HCEC 1CT (cell line): ENCODE measurements around the gene GBP7.

ENCODE experiments used
- DNase-seq: peaks from one replicate; pipeline ENCODE4 v3.0.0-alpha.2; 2017

The GBP7 gene

DNA sequence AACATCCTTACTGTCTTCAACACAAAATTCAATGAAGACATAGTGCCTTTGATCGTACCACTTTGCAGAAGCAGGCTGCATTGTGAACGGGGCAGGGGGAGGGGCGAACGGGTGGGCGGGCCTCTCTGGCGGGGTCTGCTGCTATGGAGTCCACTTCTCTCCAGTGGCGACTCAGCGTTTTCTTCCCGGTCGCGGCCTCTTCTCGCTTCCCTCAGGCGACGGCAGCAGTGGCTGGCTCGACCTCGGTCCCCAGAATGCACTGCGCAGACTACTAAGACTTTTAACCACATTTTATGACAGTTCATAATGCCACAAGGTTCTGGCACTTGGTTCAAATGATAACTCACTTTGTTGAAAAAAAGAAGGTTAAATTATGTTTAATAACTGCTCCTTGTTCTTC lies 71.1 kb downstream of the GBP7 start:
- no peak for DNase-seq

DNA sequence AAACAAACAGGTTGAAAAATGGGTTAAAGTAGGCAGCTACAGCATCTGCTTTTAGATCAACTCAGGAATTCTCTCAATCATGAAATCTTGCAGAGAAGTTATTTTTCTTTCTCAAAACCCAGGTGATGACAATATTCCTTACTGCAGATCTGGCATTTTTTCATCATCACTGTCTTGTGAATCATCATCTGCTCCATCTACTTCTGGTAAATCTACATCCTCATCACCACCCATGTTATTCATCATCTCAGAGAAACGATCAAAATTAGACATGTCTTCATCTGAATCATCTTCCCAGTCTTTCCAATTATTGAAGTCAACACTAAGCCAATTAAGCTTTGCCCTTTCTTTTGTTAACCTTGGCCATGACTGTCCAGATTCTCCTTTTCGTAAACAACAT lies 71.7 kb downstream of the GBP7 start:
- DNase-seq, result no peak

DNA sequence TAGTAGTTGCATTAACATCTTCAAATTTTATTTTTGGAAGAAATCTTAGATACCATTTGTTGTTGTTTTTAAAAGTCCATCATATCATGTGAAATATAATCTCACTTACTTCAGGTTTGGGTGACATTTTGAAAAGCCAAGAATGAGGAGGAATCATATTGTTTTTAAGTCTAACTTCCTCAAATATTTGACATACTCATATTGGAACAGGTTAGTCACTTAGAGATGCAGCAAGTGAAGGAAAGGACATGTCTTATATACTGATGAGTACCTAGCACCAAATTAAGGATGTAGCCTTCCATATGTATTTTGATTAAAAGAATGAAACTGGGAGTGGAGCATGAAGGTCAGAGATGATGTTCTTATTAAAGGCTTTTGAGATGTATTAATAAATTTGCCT lies 73.8 kb downstream of the GBP7 start:
- no peak for DNase-seq

DNA sequence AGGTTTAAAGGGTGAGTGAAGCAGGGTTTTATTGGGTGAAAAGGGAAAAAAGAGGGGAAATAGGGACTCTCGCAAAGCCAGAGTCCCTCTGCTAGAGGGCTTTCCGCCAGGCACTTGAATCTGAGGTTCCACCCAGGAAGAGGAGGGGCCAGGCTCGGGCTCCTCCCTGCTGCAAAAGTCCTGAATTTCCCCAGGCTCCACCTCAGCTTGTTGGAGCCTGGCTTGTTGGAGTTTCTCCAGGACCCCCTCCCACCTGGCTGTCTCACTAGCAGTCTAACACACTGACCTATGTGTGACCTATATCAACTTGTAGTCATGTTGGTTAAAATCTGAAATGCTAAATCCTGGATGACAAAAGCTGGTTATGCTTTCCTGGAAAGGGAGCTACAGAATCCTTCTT lies 75.4 kb downstream of the GBP7 start:
- no peak for DNase-seq

DNA sequence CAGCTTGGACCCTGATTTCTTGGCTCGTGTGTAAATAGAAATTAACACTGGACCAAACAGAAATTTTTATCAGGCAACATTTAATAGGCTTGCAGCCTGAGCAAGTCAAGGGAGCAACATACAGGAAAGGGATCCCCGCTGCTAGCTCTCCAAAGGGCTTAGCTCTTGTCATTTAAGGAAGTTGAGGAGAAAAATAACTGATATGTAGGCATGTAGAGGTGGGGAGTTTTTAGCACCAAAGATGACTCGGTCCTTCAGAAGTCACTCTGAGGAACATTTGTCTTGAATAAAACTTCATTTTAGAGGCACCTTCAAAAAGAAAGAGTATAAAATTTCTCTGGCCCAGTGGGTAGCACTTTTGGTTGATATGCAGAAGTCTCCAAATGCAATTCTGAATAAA lies 76.9 kb downstream of the GBP7 start:
- no peak for DNase-seq

DNA sequence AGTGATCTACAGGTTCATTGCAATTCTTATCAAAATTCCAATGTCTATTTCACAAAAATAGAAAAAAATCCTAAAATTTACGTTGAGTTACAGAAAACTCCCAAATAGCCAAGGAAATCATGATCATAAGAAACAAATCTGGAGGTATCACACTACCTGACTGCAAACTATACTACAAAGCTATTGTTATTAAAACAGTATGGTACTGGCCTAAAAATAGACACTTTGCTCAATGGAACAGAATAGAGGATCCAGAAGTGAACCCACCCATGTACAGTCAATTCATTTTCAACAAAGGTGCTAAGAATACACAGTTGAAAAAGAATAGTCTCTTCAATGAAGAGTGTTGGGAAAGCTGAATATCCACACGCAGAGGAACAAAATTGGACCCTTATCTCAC lies 80.1 kb downstream of the GBP7 start:
- DNase-seq, result no peak

DNA sequence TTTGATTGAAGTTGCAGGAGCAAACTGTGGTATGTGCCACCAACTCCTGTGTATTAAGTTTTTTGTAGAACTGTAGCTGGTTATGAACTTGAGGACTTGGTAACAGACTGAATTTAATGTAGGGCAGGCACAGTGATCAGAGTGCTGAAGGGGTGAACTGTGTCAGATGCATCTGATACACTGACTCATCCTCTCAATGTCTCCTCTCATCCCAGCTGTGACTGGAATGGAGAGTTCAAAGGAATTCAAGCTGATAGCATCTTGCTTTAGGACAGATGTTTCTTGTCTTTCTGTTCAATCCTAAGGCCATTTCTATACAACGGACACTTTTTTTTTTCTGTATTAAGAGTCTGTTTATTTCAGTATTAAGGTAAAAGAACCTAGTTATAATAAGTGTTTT lies 85.8 kb downstream of the GBP7 start:
- DNase-seq, result peak; percentile 8

DNA sequence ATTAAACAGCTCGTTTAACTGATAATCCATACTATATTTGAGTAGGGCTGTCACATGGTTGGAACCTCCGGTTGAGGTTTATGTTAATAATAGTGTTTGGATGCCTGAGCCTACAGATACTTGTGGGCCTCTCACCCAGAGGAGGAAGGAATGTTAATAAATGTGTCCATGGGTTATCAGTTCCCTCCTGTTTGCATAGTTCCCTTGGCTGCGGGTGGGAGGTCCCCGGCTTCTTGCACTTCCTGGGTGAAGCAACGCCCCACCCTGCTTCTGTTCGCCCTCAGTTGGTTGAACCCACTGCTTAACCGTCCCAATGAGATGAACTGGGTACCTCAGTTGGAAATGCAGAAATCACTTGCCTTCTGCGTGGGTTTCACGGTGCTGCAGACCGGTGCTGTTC lies 87.2 kb downstream of the GBP7 start:
- no peak for DNase-seq

DNA sequence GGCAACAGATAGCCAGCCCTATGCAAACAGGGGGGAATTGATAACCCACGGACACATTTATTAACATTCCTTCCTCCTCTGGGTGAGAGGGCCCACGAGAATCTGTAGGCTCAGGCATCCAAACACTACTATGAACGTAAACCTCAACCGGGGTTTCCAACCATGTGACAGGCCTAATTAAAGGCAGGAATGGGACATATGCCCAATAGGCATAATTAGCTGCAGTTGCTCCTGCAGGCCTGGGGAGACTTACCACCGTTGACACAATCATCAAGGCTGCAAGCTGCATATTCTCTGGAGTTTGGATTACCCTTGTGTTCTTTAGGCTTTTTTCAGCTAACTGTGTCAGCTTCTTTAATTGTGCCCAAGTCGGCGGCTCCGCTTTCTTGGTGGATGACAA lies 88.6 kb downstream of the GBP7 start:
- no peak for DNase-seq

DNA sequence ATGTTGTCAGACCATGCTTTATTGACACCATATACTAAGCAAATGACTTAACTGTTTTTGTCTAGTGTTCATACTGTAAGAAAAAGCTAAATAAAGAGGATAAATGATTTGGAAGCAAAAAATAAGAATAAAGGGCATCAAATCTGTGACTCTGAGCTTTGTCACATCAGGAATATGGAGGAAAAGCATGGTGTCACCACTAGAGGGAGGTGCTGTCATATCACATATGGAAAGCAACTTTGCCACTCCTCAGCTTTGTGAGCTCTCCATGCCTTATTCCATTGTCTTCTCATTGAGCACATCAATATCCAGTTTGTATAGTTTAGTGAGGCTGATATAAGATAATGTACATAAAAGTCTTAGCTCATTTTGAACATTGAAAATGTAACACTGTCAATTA lies 90.0 kb downstream of the GBP7 start:
- DNase-seq, result peak; percentile 29
